B cell (primary cell): ENCODE results near the gene MYOD1.

ENCODE experiments used
- CTCF ChIP-seq: fragments of 200-600 bp; IDR thresholded peaks from one replicate; pipeline ENCODE4 v1.8.0; 2022; ENCODE audit warnings: antibody characterized with exemption, mild to moderate bottlenecking
- EZH2 ChIP-seq: IDR thresholded peaks from 2 replicates; pipeline ENCODE4 v1.6.1; 2012; ENCODE audit warnings: borderline replicate concordance, low read depth, mild to moderate bottlenecking, moderate library complexity, low read length; ENCODE audit not compliant: insufficient read depth, poor library complexity, severe bottlenecking

GRCh38 chr11:17718015-17718414 lies 1.4 kb upstream of the MYOD1 start:
- no peak for TF ChIP-seq CTCF
- no peak for TF ChIP-seq EZH2
